Stimulated activated CD4-positive, alpha-beta T cell treated with anti-CD3 and anti-CD28 coated beads, Interleukin-1b, Interleukin-23, amount 100 ng/mL, for 4 hours (primary cell): ENCODE results near the gene SH2D2A.

Experiments
- DNase-seq, 2 donors: peaks; one replicate each; pipeline ENCODE4 v3.0.0-alpha.2; 2020; ENCODE audit warnings: low read depth in 2 of 2

SH2D2A gene

GRCh38 chr1:156803086-156803851 is 13.4 kb downstream of the SH2D2A start:
- no peak for DNase-seq

GRCh38 chr1:156802421-156802935 is 14.2 kb downstream of the SH2D2A start:
- no peak for DNase-seq

- DNase-seq, result no peak
These were observed 15.1 kb downstream of the SH2D2A start for GRCh38 chr1:156801409-156802121.

- DNase-seq, result peak in 1 of 2 donors; percentile 58
These were observed 19.3 kb downstream of the SH2D2A start for GRCh38 chr1:156797212-156797871.

- no peak for DNase-seq
These were observed 20.1 kb downstream of the SH2D2A start for GRCh38 chr1:156796340-156797097.

- DNase-seq, result no peak
These were observed 20.9 kb downstream of the SH2D2A start for GRCh38 chr1:156795787-156796186.

GRCh38 chr1:156795374-156795733 is 21.3 kb downstream of the SH2D2A start:
- no peak for DNase-seq

GRCh38 chr1:156794506-156795373 is 21.9 kb downstream of the SH2D2A start:
- no peak for DNase-seq

- no peak for DNase-seq
These were observed 26.9 kb downstream of the SH2D2A start for GRCh38 chr1:156789621-156790318.

GRCh38 chr1:156788136-156788535 is 28.5 kb downstream of the SH2D2A start:
- no peak for DNase-seq

GRCh38 chr1:156786640-156787039 is 30.0 kb downstream of the SH2D2A start:
- no peak for DNase-seq

GRCh38 chr1:156785458-156785857 is 31.2 kb downstream of the SH2D2A start:
- DNase-seq, result no peak

GRCh38 chr1:156781585-156782186 is 35.0 kb downstream of the SH2D2A start:
- no peak for DNase-seq

- no peak for DNase-seq
These were observed 39.1 kb downstream of the SH2D2A start for GRCh38 chr1:156777573-156777972.

- no peak for DNase-seq
These were observed 39.7 kb downstream of the SH2D2A start for GRCh38 chr1:156776942-156777341.

- no peak for DNase-seq
These were observed 40.8 kb downstream of the SH2D2A start for GRCh38 chr1:156775799-156776198.

GRCh38 chr1:156773607-156774006 is 43.0 kb downstream of the SH2D2A start:
- no peak for DNase-seq

- DNase-seq, result no peak
These were observed 43.7 kb downstream of the SH2D2A start for GRCh38 chr1:156772728-156773497.

GRCh38 chr1:156772222-156772621 is 44.4 kb downstream of the SH2D2A start:
- DNase-seq, result no peak
